Panc1 (cell line): ENCODE results near the gene ZFX. TPM values are rescaled to one million over a fixed set of nuclear protein-coding genes. Genes with fewer than 3 reads are reported as not detected.

Experiments
- ATAC-seq: fragments of 200-7000 bp; cut with Tn5 transposase; 2 replicates; pipeline ENCODE4 v1.9.1; 2020; ENCODE audit warnings: mild to moderate bottlenecking, moderate library complexity
- BruUV-seq: library from RNA; stranded (reverse); fragments of 400-500 nt; replicated peaks from 2 replicates; lab custom pipeline; 2021; lab: Mats Ljungman, UMichigan
- CTCF ChIA-PET: fragments of 300-600 bp; sonication (Branson Sonifier 250); formaldehyde crosslinking; loops from one replicate; lab custom pipeline; 2022; ENCODE audit warnings: antibody characterized with exemption; lab: Charles Lee
- POLR2A ChIA-PET: fragments of 300-600 bp; sonication (Branson Sonifier 250); formaldehyde crosslinking; loops from one replicate; lab custom pipeline; 2022; ENCODE audit warnings: antibody characterized with exemption; lab: Charles Lee
- DNase-seq: peaks from one replicate; pipeline ENCODE4 v3.0.0-alpha.2; 2010; ENCODE audit warnings: low read depth, low spot score
- H3K27ac ChIP-seq: 2 replicates; pipeline ENCODE4 v1.5.1; 2011; ENCODE audit warnings: mild to moderate bottlenecking, low read length, inconsistent platforms
- H3K27me3 ChIP-seq: fragments of 200-500 bp; sonication (Bioruptor generic); 2 replicates; pipeline ENCODE4 v1.6.0; 2014; ENCODE audit warnings: low read length, inconsistent platforms; ENCODE audit not compliant: control insufficient read depth, insufficient read depth
- H3K36me3 ChIP-seq: fragments of 200-500 bp; sonication (Bioruptor generic); 2 replicates; pipeline ENCODE4 v1.5.1; 2014; ENCODE audit warnings: inconsistent platforms, mild to moderate bottlenecking, low read length, moderate library complexity; ENCODE audit not compliant: control insufficient read depth, insufficient read depth
- H3K4me1 ChIP-seq: 2 replicates; pipeline ENCODE4 v1.5.1; 2011; ENCODE audit warnings: inconsistent platforms, mild to moderate bottlenecking, low read length, moderate library complexity; ENCODE audit not compliant: control insufficient read depth, insufficient read depth
- H3K4me3 ChIP-seq, 2 experiments: 2 replicates each; pipeline ENCODE4 v1.5.1; 2011 to 2012; ENCODE audit warnings: low read depth in 2 of 2, low read length in 2 of 2, mild to moderate bottlenecking in 2 of 2, inconsistent platforms in 1 of 2, moderate library complexity in 1 of 2
- H3K9me3 ChIP-seq: fragments of 200-500 bp; sonication (Bioruptor generic); 2 replicates; pipeline ENCODE4 v1.5.1; 2014; ENCODE audit warnings: low read depth, mild to moderate bottlenecking, inconsistent platforms, low read length, moderate library complexity; ENCODE audit not compliant: control insufficient read depth, insufficient read depth
- CTCF ChIP-seq: fragments of 450-650 bp; IDR thresholded peaks from 2 replicates; pipeline ENCODE4 v1.5.1; 2017; ENCODE audit warnings: mild to moderate bottlenecking
- POLR2AphosphoS5 ChIP-seq: IDR thresholded peaks from 2 replicates; pipeline ENCODE4 v1.6.1; 2012; ENCODE audit warnings: mild to moderate bottlenecking, low read depth, low read length, moderate library complexity
- REST ChIP-seq, 2 experiments: IDR thresholded peaks; 2 replicates each; pipeline ENCODE4 v1.6.1; 2011 to 2012; ENCODE audit warnings: low read depth in 2 of 2, control low read depth in 1 of 2, low read length in 1 of 2, mild to moderate bottlenecking in 1 of 2, moderate library complexity in 1 of 2; ENCODE audit not compliant: insufficient read depth in 1 of 2
- SIN3A ChIP-seq: IDR thresholded peaks from 2 replicates; pipeline ENCODE4 v1.6.1; 2012; ENCODE audit warnings: low read depth, mild to moderate bottlenecking, low read length, moderate library complexity, borderline replicate concordance; ENCODE audit not compliant: insufficient read depth
- TCF7L2 ChIP-seq: IDR thresholded peaks from 2 replicates; pipeline ENCODE4 v1.6.1; 2011; ENCODE audit warnings: mild to moderate bottlenecking, low read depth, low read length, inconsistent platforms
- in situ Hi-C: cut with HindIII; loops from 2 replicates; pipeline ENCODE4 v1.10.0; 2016; ENCODE audit warnings: low sequenced_read_pairs, low pct_unique_long_range_greater_than_20kb
- intact Hi-C: fragments of 100-400 bp; cut with micrococcal nuclease; formaldehyde crosslinking; loops from one replicate; pipeline ENCODE4 v1.10.0; 2022; ENCODE audit not compliant: unreplicated experiment
- total RNA-seq: library from RNA; stranded (reverse); gene quantifications from one replicate; pipeline ENCODE4 v1.2.1, GENCODE V29; 2021; ENCODE audit not compliant: unreplicated experiment

ZFX gene
- total RNA-seq, 1 experiment from 2014 or later = 38.7 TPM

GRCh38 chrX:24248042-24248441, 98.5 kb downstream of the ZFX start:
- DNase-seq (no peak), ATAC-seq (no peak)
- no TSS peak for BruUV-seq
- Histone ChIP-seq H3K4me1 (no peaks in the 10 kb centered on the region), H3K27me3 (no peaks in the 10 kb centered on the region), H3K4me3 (no peak overlapping the region), H3K27ac (no peak overlapping the region), H3K36me3 (no peaks in the 10 kb centered on the region), H3K9me3 (no peaks in the 10 kb centered on the region)
- CTCF ChIA-PET = no interaction called here
- TF ChIP-seq REST (IDR thresholded peaks at IDR 0.05; ENCODE audit: insufficient read depth in 1 of 2, low read depth in 2 of 2, low read length in 1 of 2) = no peak
- no peak for TF ChIP-seq CTCF
- in situ Hi-C loops (no loop called here), intact Hi-C loops (loop anchor here (10.0 kb wide), 1 partner anchor 163 kb away; no protein-coding TSS in a partner anchor)
- POLR2A ChIA-PET = no interaction called here

GRCh38 chrX:24253030-24253429, 103.5 kb downstream of the ZFX start:
- DNase-seq = no peak
- intact Hi-C loops = no loop called here
- Histone ChIP-seq H3K27me3 (no peaks in the 10 kb centered on the region), H3K36me3 (no peaks in the 10 kb centered on the region), H3K4me1 (no peaks in the 10 kb centered on the region), H3K4me3 (no peak overlapping the region), H3K9me3 (no peaks in the 10 kb centered on the region), H3K27ac (no peak overlapping the region)
- no TSS peak for BruUV-seq
- POLR2A ChIA-PET = no interaction called here
- in situ Hi-C loops = no loop called here
- CTCF ChIA-PET = no interaction called here
- TF ChIP-seq TCF7L2 = no peak
- TF ChIP-seq POLR2AphosphoS5 = no peak
- no peak for TF ChIP-seq CTCF
- no peak for TF ChIP-seq REST (IDR thresholded peaks at IDR 0.05; ENCODE audit: insufficient read depth in 1 of 2, low read depth in 2 of 2, low read length in 1 of 2)
- no peak for TF ChIP-seq SIN3A
- ATAC-seq = no peak
